Psoas muscle (tissue), 8 donors: Measurements from ENCODE around the gene TMEM161A. TPM values are rescaled to one million over a fixed set of nuclear protein-coding genes. Genes with fewer than 3 reads are reported as not detected.
"Not testable (repeated sequence)": the region's sequence is repeated elsewhere in the genome, so short reads cannot be mapped to it uniquely, and the experiment has no call there.

Experiments used
- ATAC-seq, 4 donors: fragments of 200-7000 bp; cut with Tn5 transposase; one replicate each; pipeline ENCODE4 v1.9.1; 2020; ENCODE audit warnings: moderate library complexity in 3 of 4, mild to moderate bottlenecking in 2 of 4
- DNase-seq, 2 donors: peaks; one replicate each; pipeline ENCODE4 v3.0.0-alpha.2; 2020
- H3K27ac ChIP-seq: fragments of 200-600 bp; one replicate; pipeline ENCODE4 v1.8.0; 2022
- H3K27me3 ChIP-seq, 3 donors: fragments of 200-600 bp in 1 of 3; one replicate each; pipeline versions ENCODE4 v1.6.1 to v1.8.0; 2013 to 2022; ENCODE audit warnings: low read length in 2 of 3, mild to moderate bottlenecking in 2 of 3, moderate library complexity in 1 of 3; ENCODE audit not compliant: insufficient read depth in 3 of 3
- H3K36me3 ChIP-seq, 2 donors: fragments of 200-600 bp in 1 of 2; one replicate each; pipeline versions ENCODE4 v1.6.1 to v1.8.0; 2013 to 2022; ENCODE audit warnings: low read depth in 1 of 2, mild to moderate bottlenecking in 1 of 2, moderate library complexity in 1 of 2; ENCODE audit not compliant: insufficient read depth in 1 of 2
- H3K4me1 ChIP-seq: fragments of 200-600 bp; one replicate; pipeline ENCODE4 v1.8.0; 2022
- H3K4me3 ChIP-seq: fragments of 200-600 bp; one replicate; pipeline ENCODE4 v1.8.0; 2022; ENCODE audit warnings: mild to moderate bottlenecking
- H3K9me3 ChIP-seq: fragments of 200-600 bp; one replicate; pipeline ENCODE4 v1.8.0; 2022
- WGBS, 3 donors: extraction: QIAGEN DNeasy Blood & Tissue Kit; methylation state at CpG; one replicate each; pipeline versions ENCODE4 v1.1.6 to v1.1.7; 2013; 5-methylcytosine and 5-hydroxymethylcytosine counted together
- intact Hi-C, 2 donors: fragments of 100-400 bp; cut with DNase I; formaldehyde crosslinking; loops; one replicate each; pipeline versions ENCODE4 v1.11.0 to v1.14.2; 2022
- polyA plus RNA-seq, 3 donors: library from polyadenylated mRNA; stranded (reverse); fragments of 200-250 nt; gene quantifications; one replicate each; pipeline ENCODE4 v1.2.3, GENCODE V29; 2013
- total RNA-seq, 4 donors: library from RNA; stranded (reverse); fragmentation: NEBNext Ultra II Directional in 2 of 4; extraction: Animal tissue kit (Norgen Biotek cat#: 25700) in 2 of 4; gene quantifications; one replicate each; pipeline versions ENCODE4 v1.2.1 to v1.2.4, GENCODE V29; 2021 to 2023
- TF ChIP-seq, protein P1 (sequence below): fragments of 200-600 bp; IDR thresholded peaks from one replicate; pipeline ENCODE4 v1.8.0; 2022; ENCODE audit warnings: antibody characterized with exemption
- donor health status: healthy with polysubstance abuse.
- donor health status: DM: no; HTN: no; CAD: no; lungs with moderate emphysema.
- donor health status: Bipolar disorder and iron deficiency.
- donor health status: healthy.
- donor health status: DM: yes; HTN: yes; CAD: no.
- donor health status: DM: no; HTN: no; CAD: no.
- donor health status: DM: no; HTN: no; CAD: no.
- donor health status: DM: yes; HTN: yes; CAD: no.

TMEM161A gene
- total and polyA plus RNA-seq, 7 donors = 30.2 to 61.3 (median 39.0) TPM

DNA sequence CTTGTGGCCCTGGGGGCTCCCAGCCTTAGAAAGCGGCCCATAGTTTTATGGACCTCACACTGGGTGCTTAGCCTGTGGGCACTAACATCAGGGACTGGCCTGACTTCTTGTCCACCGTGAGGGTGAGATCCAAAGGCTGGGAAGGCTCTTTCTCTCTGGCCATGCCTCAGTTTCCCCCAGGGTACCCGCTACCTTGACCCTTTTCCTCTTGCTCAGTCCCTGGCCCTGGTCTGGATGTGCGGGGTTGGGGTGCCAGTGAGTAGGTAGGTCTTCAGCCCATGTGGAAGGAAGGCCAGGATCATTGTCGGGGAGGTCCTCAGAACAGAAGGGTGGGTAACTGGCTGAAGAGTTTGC is 1.6 kb upstream of the TMEM161A start:
- Histone ChIP-seq H3K27ac (no peak overlapping the region), H3K4me3 (no peak overlapping the region), H3K9me3 (no peaks in the 10 kb centered on the region), H3K27me3 (no peaks in the 10 kb centered on the region), H3K4me1 (peaks cover under 1% of the 10 kb centered on the region), H3K36me3 (no peaks in the 10 kb centered on the region)
- ATAC-seq (no peak), DNase-seq (no peak)
- intact Hi-C loops = loop anchor here (1.0 to 2.0 kb wide), 3 partner anchors 77 to 86 kb away; partner anchors contain the start of gene SLC25A42 (in 1 of the 2)
- 47 to 54% (median 48%) methylated on average over 5 of the region's 5 CpGs for WGBS, 3 donors
- TF ChIP-seq, protein P1, sequence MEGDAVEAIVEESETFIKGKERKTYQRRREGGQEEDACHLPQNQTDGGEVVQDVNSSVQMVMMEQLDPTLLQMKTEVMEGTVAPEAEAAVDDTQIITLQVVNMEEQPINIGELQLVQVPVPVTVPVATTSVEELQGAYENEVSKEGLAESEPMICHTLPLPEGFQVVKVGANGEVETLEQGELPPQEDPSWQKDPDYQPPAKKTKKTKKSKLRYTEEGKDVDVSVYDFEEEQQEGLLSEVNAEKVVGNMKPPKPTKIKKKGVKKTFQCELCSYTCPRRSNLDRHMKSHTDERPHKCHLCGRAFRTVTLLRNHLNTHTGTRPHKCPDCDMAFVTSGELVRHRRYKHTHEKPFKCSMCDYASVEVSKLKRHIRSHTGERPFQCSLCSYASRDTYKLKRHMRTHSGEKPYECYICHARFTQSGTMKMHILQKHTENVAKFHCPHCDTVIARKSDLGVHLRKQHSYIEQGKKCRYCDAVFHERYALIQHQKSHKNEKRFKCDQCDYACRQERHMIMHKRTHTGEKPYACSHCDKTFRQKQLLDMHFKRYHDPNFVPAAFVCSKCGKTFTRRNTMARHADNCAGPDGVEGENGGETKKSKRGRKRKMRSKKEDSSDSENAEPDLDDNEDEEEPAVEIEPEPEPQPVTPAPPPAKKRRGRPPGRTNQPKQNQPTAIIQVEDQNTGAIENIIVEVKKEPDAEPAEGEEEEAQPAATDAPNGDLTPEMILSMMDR = no peak

DNA sequence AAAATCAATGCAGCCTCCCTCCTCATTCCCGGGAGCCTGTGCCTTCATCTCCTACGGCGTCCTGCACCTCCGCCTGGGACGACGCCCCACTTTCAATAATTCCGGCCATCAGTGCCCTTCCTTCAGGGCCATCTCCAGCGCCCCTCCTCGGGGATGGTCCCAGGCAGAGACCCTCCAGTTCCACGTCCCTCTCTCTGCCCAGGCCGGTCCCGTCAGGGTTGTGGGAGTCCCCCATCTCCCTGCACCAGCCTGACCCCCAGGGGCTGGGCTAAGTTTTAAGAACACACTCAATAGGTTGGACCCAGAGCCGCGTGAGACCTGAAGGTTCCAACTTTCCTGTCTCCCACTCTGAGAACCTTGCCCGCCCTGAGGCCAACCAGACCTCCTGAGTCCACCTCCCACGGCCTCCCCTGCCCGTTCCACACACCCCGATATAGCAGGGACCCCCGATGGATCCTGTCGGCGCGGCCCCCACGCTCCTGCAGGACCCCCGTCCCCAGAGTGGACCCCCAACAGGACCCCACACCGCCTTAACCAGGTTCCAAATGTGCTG is 646 bp downstream of the TMEM161A start:
- H3K27me3 ChIP-seq = no peaks in the 10 kb centered on the region
- intact Hi-C loops = loop anchor here (2.0 kb wide), 2 partner anchors 75 to 81 kb away; partner anchors contain the start of gene SLC25A42 (in 1 of the 2)
- TF ChIP-seq, protein P1 = no peak
- WGBS, 3 donors = 7 to 11% (median 8%) methylated on average over 25 of the region's 25 CpGs
- peak overlapping the region; percentile 96 for H3K4me3 ChIP-seq
- ATAC-seq (peak; percentile 8 to 46 (median 17)), DNase-seq (peak in 1 of 2 donors; percentile 66)
- H3K27ac ChIP-seq = peak overlapping the region; percentile 96
- H3K4me1 ChIP-seq = peaks cover 6% of the 10 kb centered on the region
- H3K9me3 ChIP-seq = no peaks in the 10 kb centered on the region
- H3K36me3 ChIP-seq = no peaks in the 10 kb centered on the region

GRCh38 chr19:19135713-19136112 is 2.6 kb downstream of the TMEM161A start:
- intact Hi-C loops, H3K4me1 ChIP-seq, DNase-seq, ATAC-seq, H3K4me3 ChIP-seq, H3K27me3 ChIP-seq, H3K36me3 ChIP-seq, H3K9me3 ChIP-seq: not testable (repeated sequence)
- peak overlapping the region; percentile 96 for H3K27ac ChIP-seq
- WGBS, 3 donors = 69 to 89% (median 82%) methylated on average over 6 of the region's 6 CpGs

GRCh38 chr19:19134687-19135158 is 3.6 kb downstream of the TMEM161A start:
- DNase-seq (peak; percentile 86 to 95), ATAC-seq (peak; percentile 57 to 92 (median 85))
- Histone ChIP-seq H3K27ac (peak overlapping the region; percentile 96), H3K4me1 (peaks cover 6% of the 10 kb centered on the region), H3K36me3 (peaks cover 0 to 7% of the 10 kb centered on the region in 2 donors), H3K4me3 (peak overlapping the region; percentile 34), H3K27me3 (no peaks in the 10 kb centered on the region), H3K9me3 (peaks cover 6% of the 10 kb centered on the region)
- TF ChIP-seq, protein P1 = no peak
- WGBS, 3 donors = 23 to 29% (median 23%) methylated on average over 20 to 21 of the region's 21 CpGs
- intact Hi-C loops = no loop called here

GRCh38 chr19:19133985-19134384 is 4.3 kb downstream of the TMEM161A start:
- H3K27me3 ChIP-seq = no peaks in the 10 kb centered on the region
- H3K4me3 ChIP-seq = no peak overlapping the region
- ATAC-seq (no peak), DNase-seq (no peak)
- TF ChIP-seq, protein P1 = no peak
- 86 to 89% (median 88%) methylated on average over 6 of the region's 6 CpGs for WGBS, 3 donors
- peaks cover 6% of the 10 kb centered on the region for H3K4me1 ChIP-seq
- intact Hi-C loops = no loop called here
- H3K36me3 ChIP-seq = peaks cover 0 to 7% of the 10 kb centered on the region in 2 donors
- peaks cover 6% of the 10 kb centered on the region for H3K9me3 ChIP-seq
- H3K27ac ChIP-seq = no peak overlapping the region
